Lower leg skin (tissue), 4 donors: ENCODE results near the gene NRSN2. TPM values are rescaled to one million over a fixed set of nuclear protein-coding genes. Genes with fewer than 3 reads are reported as not detected.

ENCODE experiments used
- DNase-seq, 2 donors: peaks; one replicate each; pipeline ENCODE4 v3.0.0-alpha.2; 2019; ENCODE audit warnings: low spot score in 2 of 2
- H3K4me3 ChIP-seq: fragments of 200-600 bp; sonication (generic); 2 replicates; pipeline ENCODE4 v1.5.1; 2017; ENCODE audit warnings: mild to moderate bottlenecking, low read depth; ENCODE audit not compliant: poor library complexity, severe bottlenecking
- CTCF ChIP-seq, 3 donors: fragments of 450-650 bp; IDR thresholded peaks; one replicate each; pipeline ENCODE4 v1.5.1; 2016; ENCODE audit warnings: antibody characterized with exemption in 3 of 3, mild to moderate bottlenecking in 3 of 3, moderate library complexity in 2 of 3
- POLR2A ChIP-seq, 2 donors: fragments of 450-650 bp; IDR thresholded peaks; one replicate each; pipeline ENCODE4 v1.6.1; 2016 to 2017; ENCODE audit warnings: antibody characterized with exemption in 2 of 2, mild to moderate bottlenecking in 1 of 2, moderate library complexity in 1 of 2
- WGBS, 2 donors: methylation state at CpG; one replicate each; pipeline ENCODE4 v1.1.5; 2018; 5-methylcytosine and 5-hydroxymethylcytosine counted together
- intact Hi-C: fragments of 100-400 bp; cut with DNase I; formaldehyde crosslinking; loops from one replicate; pipeline ENCODE4 v1.15.0; 2023; ENCODE audit warnings: low total_unique reads
- total RNA-seq, 4 donors: library from RNA; depleted of rRNA; stranded (reverse); fragments of >200 nt; gene quantifications; one replicate each; pipeline ENCODE4 v1.1.0, GENCODE V29; 2016

Gene NRSN2
- total RNA-seq, 4 donors from 2014 or later, result 4.4 to 16.6 (median 9.9) TPM

- DNase-seq, result peak; percentile 66 to 95
- peak overlapping the region; percentile 37 for H3K4me3 ChIP-seq
- intact Hi-C loops, result no loop called here
- TF ChIP-seq CTCF (IDR thresholded peaks at IDR 0.05) (no peak), POLR2A (IDR thresholded peaks at IDR 0.05) (no peak)
- 5 to 9% methylated on average over 25 to 31 of the region's 47 CpGs for WGBS, 2 donors
Measured at GRCh38 chr20:327186-328026, 19.5 kb upstream of the NRSN2 start.

- no peak for TF ChIP-seq CTCF (IDR thresholded peaks at IDR 0.05)
- TF ChIP-seq POLR2A (IDR thresholded peaks at IDR 0.05), result no peak
- no peak overlapping the region for H3K4me3 ChIP-seq
- intact Hi-C loops, result no loop called here
- no peak for DNase-seq
- WGBS, 2 donors, result 39% methylated on average over 31 of the region's 31 CpGs
Measured at GRCh38 chr20:328027-328974, 18.6 kb upstream of the NRSN2 start.

- no peak overlapping the region for H3K4me3 ChIP-seq
- no peak for TF ChIP-seq POLR2A (IDR thresholded peaks at IDR 0.05)
- TF ChIP-seq CTCF (IDR thresholded peaks at IDR 0.05), result no peak
- no peak for DNase-seq
- intact Hi-C loops, result no loop called here
- 54 to 55% methylated on average over 7 of the region's 7 CpGs for WGBS, 2 donors
Measured at GRCh38 chr20:328975-329695, 17.8 kb upstream of the NRSN2 start.

GRCh38 chr20:329851-330232, 17.1 kb upstream of the NRSN2 start:
- 78 to 87% methylated on average over 4 of the region's 4 CpGs for WGBS, 2 donors
- DNase-seq, result no peak
- H3K4me3 ChIP-seq, result no peak overlapping the region
- intact Hi-C loops, result no loop called here
- no peak for TF ChIP-seq POLR2A (IDR thresholded peaks at IDR 0.05)
- no peak for TF ChIP-seq CTCF (IDR thresholded peaks at IDR 0.05)

- no peak for DNase-seq
- no peak overlapping the region for H3K4me3 ChIP-seq
- 54% methylated on average over 16 of the region's 16 CpGs for WGBS, 2 donors
- intact Hi-C loops, result no loop called here
- peak in 1 of 3 donors; percentile 10 for TF ChIP-seq CTCF (IDR thresholded peaks at IDR 0.05)
- TF ChIP-seq POLR2A (IDR thresholded peaks at IDR 0.05), result no peak
Measured at GRCh38 chr20:330233-331149, 16.4 kb upstream of the NRSN2 start.
